Neural progenitor cell (in vitro differentiated cells): ENCODE data around the gene SPATA13.

Source experiments
- EZH2phosphoT487 ChIP-seq: fragments of 200-600 bp; sonication (generic); IDR thresholded peaks from 2 replicates; pipeline ENCODE4 v1.6.1; 2017; ENCODE audit warnings: antibody characterized with exemption
- TF ChIP-seq, protein P1 (sequence below): fragments of 200-600 bp; sonication (generic); IDR thresholded peaks from 2 replicates; pipeline ENCODE4 v1.5.1; 2017; ENCODE audit warnings: antibody characterized with exemption, mild to moderate bottlenecking

DNA sequence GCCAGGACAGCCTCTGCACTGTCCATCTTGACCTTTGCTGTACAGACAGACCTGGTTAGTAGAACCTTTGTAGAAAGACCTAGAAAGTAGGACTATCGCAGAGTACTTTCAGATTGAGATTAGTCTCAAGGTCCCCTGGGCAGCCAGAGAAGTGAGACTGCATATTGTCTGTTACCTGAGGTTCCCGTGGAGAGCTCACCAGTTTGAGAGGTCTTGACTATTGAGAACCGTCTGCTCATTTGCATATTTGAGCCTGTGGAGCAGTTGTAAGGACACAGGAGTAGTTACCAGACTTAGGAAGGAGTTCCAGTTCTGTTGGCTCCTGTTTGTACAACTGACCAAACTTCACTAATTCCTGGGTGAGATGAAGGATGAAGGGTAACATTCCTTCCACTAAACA lies 66.2 kb downstream of the SPATA13 start:
- TF ChIP-seq, protein P1, sequence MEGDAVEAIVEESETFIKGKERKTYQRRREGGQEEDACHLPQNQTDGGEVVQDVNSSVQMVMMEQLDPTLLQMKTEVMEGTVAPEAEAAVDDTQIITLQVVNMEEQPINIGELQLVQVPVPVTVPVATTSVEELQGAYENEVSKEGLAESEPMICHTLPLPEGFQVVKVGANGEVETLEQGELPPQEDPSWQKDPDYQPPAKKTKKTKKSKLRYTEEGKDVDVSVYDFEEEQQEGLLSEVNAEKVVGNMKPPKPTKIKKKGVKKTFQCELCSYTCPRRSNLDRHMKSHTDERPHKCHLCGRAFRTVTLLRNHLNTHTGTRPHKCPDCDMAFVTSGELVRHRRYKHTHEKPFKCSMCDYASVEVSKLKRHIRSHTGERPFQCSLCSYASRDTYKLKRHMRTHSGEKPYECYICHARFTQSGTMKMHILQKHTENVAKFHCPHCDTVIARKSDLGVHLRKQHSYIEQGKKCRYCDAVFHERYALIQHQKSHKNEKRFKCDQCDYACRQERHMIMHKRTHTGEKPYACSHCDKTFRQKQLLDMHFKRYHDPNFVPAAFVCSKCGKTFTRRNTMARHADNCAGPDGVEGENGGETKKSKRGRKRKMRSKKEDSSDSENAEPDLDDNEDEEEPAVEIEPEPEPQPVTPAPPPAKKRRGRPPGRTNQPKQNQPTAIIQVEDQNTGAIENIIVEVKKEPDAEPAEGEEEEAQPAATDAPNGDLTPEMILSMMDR: no peak
- no peak for TF ChIP-seq EZH2phosphoT487
